ENCODE measurements around the gene ERGIC1. TPM values are rescaled to one million over a fixed set of nuclear protein-coding genes. Genes with fewer than 3 reads are reported as not detected.

ERGIC1 gene
- total RNA-seq, 2 donors from 2014 or later, result 228 to 380 TPM

DNA sequence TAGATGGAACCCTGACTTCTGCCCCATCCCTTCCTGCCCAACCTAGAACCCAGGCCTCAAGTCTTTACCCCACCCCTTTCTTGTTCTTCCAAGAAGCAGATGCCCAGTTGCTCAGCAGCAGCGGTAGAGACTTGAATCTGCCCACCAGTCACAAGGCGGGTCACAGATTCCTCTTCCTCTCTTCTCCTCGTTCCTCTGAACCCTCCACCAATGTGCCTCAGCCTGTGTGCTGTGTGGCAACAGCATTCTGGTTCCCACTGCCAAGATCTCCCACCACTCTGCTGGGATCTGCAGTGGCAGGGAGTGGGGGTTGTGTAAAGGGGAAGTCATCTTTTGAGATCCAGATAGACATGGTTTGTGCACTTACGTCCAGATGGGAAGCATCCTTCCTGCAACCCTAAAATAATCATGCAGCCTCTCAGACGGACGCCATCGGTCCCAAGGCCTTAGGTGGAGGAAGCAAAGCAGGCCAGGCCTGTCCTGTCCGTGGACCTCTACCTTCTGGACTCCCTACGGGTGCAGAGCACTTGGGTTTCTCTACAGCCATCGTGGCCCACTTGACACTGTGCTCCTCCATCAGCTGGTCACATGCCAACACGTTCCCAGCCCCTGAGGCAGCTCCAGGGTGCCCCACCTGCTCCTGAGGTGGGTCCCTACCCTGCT lies 117.5 kb downstream of the ERGIC1 start:
- DNase-seq (ENCODE audit: low spot score), result no peak
- H3K36me3 ChIP-seq, result peaks cover 0 to 3% of the 10 kb centered on the region in 2 donors
- no peaks in the 10 kb centered on the region for H3K4me1 ChIP-seq (replicated peaks)
- 82% methylated on average over 11 of the region's 11 CpGs for WGBS
- TF ChIP-seq POLR2AphosphoS5 (IDR thresholded peaks at IDR 0.05) (no peak), POLR2A (IDR thresholded peaks at IDR 0.05) (no peak)
- TF ChIP-seq, protein P1, sequence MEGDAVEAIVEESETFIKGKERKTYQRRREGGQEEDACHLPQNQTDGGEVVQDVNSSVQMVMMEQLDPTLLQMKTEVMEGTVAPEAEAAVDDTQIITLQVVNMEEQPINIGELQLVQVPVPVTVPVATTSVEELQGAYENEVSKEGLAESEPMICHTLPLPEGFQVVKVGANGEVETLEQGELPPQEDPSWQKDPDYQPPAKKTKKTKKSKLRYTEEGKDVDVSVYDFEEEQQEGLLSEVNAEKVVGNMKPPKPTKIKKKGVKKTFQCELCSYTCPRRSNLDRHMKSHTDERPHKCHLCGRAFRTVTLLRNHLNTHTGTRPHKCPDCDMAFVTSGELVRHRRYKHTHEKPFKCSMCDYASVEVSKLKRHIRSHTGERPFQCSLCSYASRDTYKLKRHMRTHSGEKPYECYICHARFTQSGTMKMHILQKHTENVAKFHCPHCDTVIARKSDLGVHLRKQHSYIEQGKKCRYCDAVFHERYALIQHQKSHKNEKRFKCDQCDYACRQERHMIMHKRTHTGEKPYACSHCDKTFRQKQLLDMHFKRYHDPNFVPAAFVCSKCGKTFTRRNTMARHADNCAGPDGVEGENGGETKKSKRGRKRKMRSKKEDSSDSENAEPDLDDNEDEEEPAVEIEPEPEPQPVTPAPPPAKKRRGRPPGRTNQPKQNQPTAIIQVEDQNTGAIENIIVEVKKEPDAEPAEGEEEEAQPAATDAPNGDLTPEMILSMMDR (IDR thresholded peaks at IDR 0.05), result no peak
- intact Hi-C loops (cut with DNase I), result no loop called here
- no peaks in the 10 kb centered on the region for H3K27me3 ChIP-seq (replicated peaks; ENCODE audit: insufficient read depth)
- no peak overlapping the region for H3K4me3 ChIP-seq
- H3K9me3 ChIP-seq, result no peaks in the 10 kb centered on the region
- no peak overlapping the region for H3K27ac ChIP-seq

DNA sequence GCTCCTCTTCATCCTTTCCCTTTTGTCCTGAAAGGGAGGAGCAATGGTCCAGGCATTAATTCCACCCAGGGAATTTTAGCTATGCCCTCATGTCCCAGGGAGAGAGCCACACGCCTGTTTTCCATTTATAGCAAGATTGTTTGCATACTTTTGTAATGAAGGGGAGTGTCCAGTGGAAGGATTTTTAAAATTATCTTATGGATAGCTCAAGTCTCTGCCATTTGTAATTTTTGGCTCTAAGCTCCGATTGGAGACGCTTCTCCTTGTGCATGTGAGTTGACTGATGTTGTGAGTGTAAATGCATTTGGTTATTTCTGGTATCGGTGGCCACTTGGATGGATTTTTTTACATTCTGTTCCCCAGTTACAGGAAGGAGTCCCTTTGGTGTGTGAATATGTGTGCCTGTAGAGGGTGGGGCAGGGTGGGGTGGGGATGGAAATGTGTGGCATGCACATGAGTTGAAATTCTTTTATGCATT lies 118.0 kb downstream of the ERGIC1 start:
- H3K4me3 ChIP-seq, result no peak overlapping the region
- intact Hi-C loops (cut with DNase I), result no loop called here
- H3K4me1 ChIP-seq (replicated peaks), result no peaks in the 10 kb centered on the region
- H3K27me3 ChIP-seq (replicated peaks; ENCODE audit: insufficient read depth), result no peaks in the 10 kb centered on the region
- TF ChIP-seq, protein P1 (IDR thresholded peaks at IDR 0.05), result no peak
- TF ChIP-seq POLR2AphosphoS5 (IDR thresholded peaks at IDR 0.05) (no peak), POLR2A (IDR thresholded peaks at IDR 0.05) (no peak)
- H3K9me3 ChIP-seq, result no peaks in the 10 kb centered on the region
- whole genome bisulfite sequencing, result 74% methylated on average over 4 of the region's 4 CpGs
- no peak for DNase-seq (ENCODE audit: low spot score)
- peaks cover 0 to 3% of the 10 kb centered on the region in 2 donors for H3K36me3 ChIP-seq
- no peak overlapping the region for H3K27ac ChIP-seq

DNA sequence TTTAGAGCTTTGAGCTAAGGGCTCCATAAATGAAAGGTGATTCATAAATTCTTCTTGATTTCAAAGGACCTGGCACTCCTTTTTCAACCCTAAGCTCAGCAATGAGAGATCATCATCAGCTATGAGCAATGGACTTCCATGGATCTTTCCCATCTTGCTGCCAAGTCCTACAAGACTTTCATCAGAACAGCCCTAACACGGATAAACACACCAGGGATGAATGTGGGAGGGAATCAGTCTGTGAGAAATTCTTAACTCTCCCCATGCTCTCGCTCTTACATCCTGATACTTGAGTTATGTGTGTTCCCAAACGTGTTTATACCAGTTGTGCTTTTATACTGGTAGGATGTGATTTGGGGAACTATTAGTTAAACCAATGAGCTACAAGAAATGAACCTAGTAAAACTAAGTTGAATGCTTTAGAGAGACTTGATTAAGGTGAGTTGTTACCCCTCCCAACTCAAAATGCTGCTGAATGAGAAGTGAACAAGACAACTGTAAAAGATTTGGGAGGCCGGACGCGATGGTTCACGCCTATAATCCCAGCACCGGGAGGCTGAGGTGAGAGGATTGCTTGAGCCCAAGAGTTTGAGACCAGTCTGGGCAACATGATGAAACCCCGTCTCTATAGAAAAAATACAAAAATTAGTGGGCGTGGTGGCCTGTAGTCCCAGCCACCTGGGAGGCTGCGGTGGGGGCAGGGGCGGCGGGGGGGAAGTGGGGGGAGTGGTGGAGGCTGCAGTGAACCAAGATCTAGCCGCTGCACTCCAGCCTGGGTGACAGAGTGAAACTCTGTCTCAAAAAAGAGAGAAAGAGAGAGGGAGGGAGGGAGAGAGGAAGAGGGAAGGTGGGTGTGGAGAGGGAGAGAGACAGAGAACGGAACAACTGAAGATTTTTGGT lies 120.0 kb downstream of the ERGIC1 start:
- no peak for DNase-seq (ENCODE audit: low spot score)
- Histone ChIP-seq H3K36me3 (peaks cover 0 to 3% of the 10 kb centered on the region in 2 donors), H3K4me3 (no peak overlapping the region), H3K4me1 (replicated peaks) (peaks cover 3% of the 10 kb centered on the region), H3K27ac (peak overlapping the region in 1 of 2 donors; percentile 28), H3K9me3 (no peaks in the 10 kb centered on the region), H3K27me3 (replicated peaks; ENCODE audit: insufficient read depth) (no peaks in the 10 kb centered on the region)
- no peak for TF ChIP-seq POLR2A (IDR thresholded peaks at IDR 0.05)
- no peak for TF ChIP-seq POLR2AphosphoS5 (IDR thresholded peaks at IDR 0.05)
- TF ChIP-seq, protein P1 (IDR thresholded peaks at IDR 0.05), result no peak
- 56% methylated on average over 15 of the region's 15 CpGs for WGBS
- intact Hi-C loops (cut with DNase I), result no loop called here

DNA sequence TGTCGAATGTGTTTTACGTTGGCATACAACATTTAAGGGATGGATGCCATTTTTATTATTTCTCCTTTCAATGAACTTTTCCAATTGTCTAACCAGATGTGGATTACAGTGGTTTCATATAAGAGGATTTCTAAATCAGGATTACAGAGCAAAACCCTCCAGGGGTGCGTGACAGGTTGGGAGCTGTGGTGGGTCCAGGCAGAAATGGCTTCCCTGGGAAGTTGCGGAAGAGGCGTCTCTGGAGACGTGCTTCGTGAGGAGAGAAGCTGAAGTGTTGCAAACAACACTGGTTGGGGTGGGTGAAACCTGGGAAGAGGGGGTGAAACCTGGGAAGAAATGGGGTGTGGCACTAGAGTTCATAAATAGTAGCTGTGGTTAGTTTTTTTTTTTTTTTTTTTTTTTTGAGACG lies 120.7 kb downstream of the ERGIC1 start:
- intact Hi-C loops (cut with DNase I), result no loop called here
- no peaks in the 10 kb centered on the region for H3K27me3 ChIP-seq (replicated peaks; ENCODE audit: insufficient read depth)
- H3K9me3 ChIP-seq, result no peaks in the 10 kb centered on the region
- no peak for TF ChIP-seq POLR2A (IDR thresholded peaks at IDR 0.05)
- no peak for TF ChIP-seq POLR2AphosphoS5 (IDR thresholded peaks at IDR 0.05)
- TF ChIP-seq, protein P1 (IDR thresholded peaks at IDR 0.05), result no peak
- no peak overlapping the region for H3K4me3 ChIP-seq
- DNase-seq (ENCODE audit: low spot score), result no peak
- 71% methylated on average over 8 of the region's 8 CpGs for WGBS
- H3K4me1 ChIP-seq (replicated peaks), result peaks cover 3% of the 10 kb centered on the region
- H3K36me3 ChIP-seq, result peaks cover 0 to 3% of the 10 kb centered on the region in 2 donors
- H3K27ac ChIP-seq, result no peak overlapping the region

Measured in prostate gland (tissue), 2 donors.